HG02763 (cell line): ENCODE measurements around the gene ZNF263.

Experiments
- ATAC-seq: cut with Tn5 transposase; IDR thresholded peaks from one replicate; pipeline ENCODE4 v1.9.1; 2021; ENCODE audit warnings: mild to moderate bottlenecking, moderate library complexity; ENCODE audit not compliant: unreplicated experiment

ZNF263 gene

DNA sequence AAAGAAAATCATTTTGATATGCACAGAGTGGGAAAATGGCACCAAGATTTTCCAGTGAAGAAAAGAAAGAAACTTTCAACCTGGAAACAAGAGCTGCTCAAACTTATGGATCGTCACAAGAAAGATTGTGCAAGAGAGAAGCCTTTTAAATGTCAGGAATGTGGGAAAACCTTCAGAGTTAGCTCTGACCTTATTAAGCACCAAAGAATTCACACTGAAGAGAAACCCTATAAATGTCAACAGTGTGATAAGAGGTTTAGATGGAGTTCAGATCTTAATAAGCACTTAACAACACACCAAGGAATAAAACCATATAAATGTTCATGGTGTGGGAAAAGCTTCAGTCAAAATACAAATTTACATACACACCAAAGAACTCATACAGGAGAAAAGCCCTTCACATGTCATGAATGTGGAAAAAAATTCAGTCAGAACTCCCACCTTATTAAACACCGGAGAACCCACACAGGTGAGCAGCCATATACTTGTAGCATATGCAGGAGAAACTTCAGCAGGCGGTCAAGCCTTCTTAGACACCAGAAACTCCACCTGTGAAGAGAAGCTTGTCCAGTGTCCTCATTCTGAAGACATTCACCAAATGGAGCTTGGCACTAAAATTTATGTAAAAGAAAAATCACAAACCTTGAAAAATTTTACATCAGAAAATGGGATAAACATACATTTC is 34.2 kb downstream of the ZNF263 start:
- ATAC-seq: no peak

GRCh38 chr16:3321816-3322215 is 38.5 kb downstream of the ZNF263 start:
- no peak for ATAC-seq

DNA sequence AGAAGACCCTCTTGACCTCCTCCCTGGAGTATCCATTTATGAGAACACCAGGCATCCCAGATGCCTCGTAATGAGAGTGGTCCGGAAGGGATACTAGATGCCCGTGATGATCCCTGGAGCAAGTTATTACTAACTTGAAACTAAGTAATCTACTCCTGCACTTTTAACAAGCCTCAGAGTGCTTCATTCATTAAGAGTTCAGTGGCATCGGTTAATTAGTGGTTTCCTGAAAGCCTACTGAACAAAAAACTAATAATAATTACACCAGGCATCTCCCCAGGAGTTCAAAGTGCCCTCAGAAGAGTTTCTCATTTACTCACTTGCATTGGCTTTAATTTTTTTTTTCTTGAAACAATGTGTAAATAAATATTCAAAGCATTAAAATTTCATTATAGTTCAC is 44.2 kb downstream of the ZNF263 start:
- ATAC-seq: no peak

DNA sequence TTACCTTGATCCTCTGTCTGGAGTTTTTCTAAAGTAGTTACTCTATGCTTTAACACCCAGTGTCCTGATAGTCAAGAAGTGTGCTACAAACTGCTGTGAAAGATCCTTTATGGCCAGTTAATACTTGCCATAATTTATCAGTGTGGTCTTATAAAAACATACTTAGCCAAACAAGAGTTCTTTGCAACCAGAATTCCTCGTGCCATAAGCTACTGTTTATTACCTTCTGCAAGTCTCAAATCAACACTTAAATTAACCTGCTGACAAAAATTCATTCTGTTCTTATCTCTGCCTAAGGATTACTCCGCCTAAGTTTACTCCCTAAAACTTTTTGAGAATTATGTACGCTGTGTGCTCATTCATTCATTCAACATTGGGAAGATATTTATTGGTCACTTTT is 44.8 kb downstream of the ZNF263 start:
- no peak for ATAC-seq

DNA sequence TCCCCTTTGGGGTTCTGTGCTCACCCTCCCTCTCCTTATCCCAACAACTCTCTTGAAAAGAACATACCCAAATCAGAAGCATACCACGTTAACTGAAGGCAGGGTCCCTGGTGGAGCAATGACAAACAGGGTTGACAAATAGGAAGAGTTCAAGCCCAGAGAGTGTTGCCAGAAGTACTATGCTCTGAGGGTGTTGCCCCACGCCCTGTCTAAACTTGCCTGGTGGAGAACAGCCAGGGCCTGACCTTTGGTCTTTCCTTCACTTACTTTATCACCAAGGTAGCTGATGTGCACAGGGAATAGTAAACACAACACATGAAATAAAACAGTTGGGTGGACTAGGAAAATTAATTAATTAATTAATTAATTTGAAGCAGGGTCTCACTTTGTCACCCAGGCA is 45.4 kb downstream of the ZNF263 start:
- no peak for ATAC-seq
